Eye (tissue), 1 donor: Measurements from ENCODE around the gene YLPM1.

ENCODE experiments used
- DNase-seq: peaks from one replicate; pipeline ENCODE4 v3.0.0-alpha.2; 2015

YLPM1 gene

GRCh38 chr14:74793506-74794155, 30.5 kb downstream of the YLPM1 start:
- DNase-seq = no peak

- no peak for DNase-seq
Measured at GRCh38 chr14:74794947-74795346, 31.8 kb downstream of the YLPM1 start.

- no peak for DNase-seq
Measured at GRCh38 chr14:74799765-74800164, 36.6 kb downstream of the YLPM1 start.

- DNase-seq = no peak
Measured at GRCh38 chr14:74800780-74801179, 37.7 kb downstream of the YLPM1 start.

GRCh38 chr14:74801396-74801795, 38.3 kb downstream of the YLPM1 start:
- no peak for DNase-seq

- DNase-seq = peak; percentile 16
Measured at GRCh38 chr14:74804219-74804825, 41.2 kb downstream of the YLPM1 start.

- no peak for DNase-seq
Measured at GRCh38 chr14:74807853-74808545, 44.9 kb downstream of the YLPM1 start.

GRCh38 chr14:74816124-74816523, 53.0 kb downstream of the YLPM1 start:
- no peak for DNase-seq

GRCh38 chr14:74820288-74820687, 57.2 kb downstream of the YLPM1 start:
- DNase-seq = no peak

GRCh38 chr14:74821267-74821915, 58.3 kb downstream of the YLPM1 start:
- no peak for DNase-seq

GRCh38 chr14:74824997-74825396, 61.9 kb downstream of the YLPM1 start:
- DNase-seq = no peak

- no peak for DNase-seq
Measured at GRCh38 chr14:74826574-74826973, 63.5 kb downstream of the YLPM1 start.

GRCh38 chr14:74829251-74829650, 66.1 kb downstream of the YLPM1 start:
- no peak for DNase-seq

- no peak for DNase-seq
Measured at GRCh38 chr14:74832849-74833248, 69.7 kb downstream of the YLPM1 start.

GRCh38 chr14:74834692-74835392, 71.7 kb downstream of the YLPM1 start:
- DNase-seq = no peak

- DNase-seq = no peak
Measured at GRCh38 chr14:74835645-74836250, 72.6 kb downstream of the YLPM1 start.

- DNase-seq = no peak
Measured at GRCh38 chr14:74836251-74836960, 73.3 kb downstream of the YLPM1 start.

GRCh38 chr14:74838166-74838565, 75.0 kb downstream of the YLPM1 start:
- no peak for DNase-seq

- no peak for DNase-seq
Measured at GRCh38 chr14:74840603-74841030, 77.5 kb downstream of the YLPM1 start.

- no peak for DNase-seq
Measured at GRCh38 chr14:74841230-74842207, 78.4 kb downstream of the YLPM1 start.

- DNase-seq = peak; percentile 49
Measured at GRCh38 chr14:74843653-74844052, 80.5 kb downstream of the YLPM1 start.
